H1 (cell line): ENCODE results near the gene UBASH3A. TPM values are rescaled to one million over a fixed set of nuclear protein-coding genes. Genes with fewer than 3 reads are reported as not detected.

Experiments
- CEBPB ChIP-seq: IDR thresholded peaks from 2 replicates; pipeline ENCODE4 v1.6.1; 2012; ENCODE audit warnings: low read depth, low read length
- KDM4A ChIP-seq: IDR thresholded peaks from one replicate; pipeline ENCODE4 v1.7.1; 2012; ENCODE audit warnings: low read depth, mild to moderate bottlenecking, moderate library complexity, low read length, inconsistent platforms; ENCODE audit not compliant: severe bottlenecking
- polyA plus RNA-seq, 7 experiments: library from polyadenylated mRNA; depleted of rRNA in 3 of 7; stranded (reverse) in 5 of 7; unstranded in 2 of 7; fragments of >200 nt in 5 of 7; fragments of 200-250 nt in 2 of 7; gene quantifications; 1 replicate in 5 of 7; 2 replicates in 1 of 7; 4 replicates in 1 of 7; pipeline versions ENCODE4 v1.2.1 to v1.2.3, GENCODE V29; 2011 to 2013; ENCODE audit warnings: missing spikeins in 2 of 7, mixed read lengths in 2 of 7
- total RNA-seq: library from RNA; stranded (reverse); fragmentation: NEBNext Ultra II Directional; extraction: Animal tissue kit (Norgen Biotek cat#: 25700); gene quantifications from 2 replicates; pipeline ENCODE4 v1.2.1, GENCODE V29; 2021
- TF ChIP-seq, protein P1 (sequence below): fragments of 300-600 bp; sonication (generic); IDR thresholded peaks from 2 replicates; pipeline ENCODE4 v1.7.1; 2012; ENCODE audit warnings: low read length, moderate library complexity, mild to moderate bottlenecking, inconsistent platforms; ENCODE audit not compliant: insufficient replicate concordance
- TF ChIP-seq, protein P2 (sequence below): IDR thresholded peaks from 2 replicates; pipeline ENCODE4 v1.6.1; 2012; ENCODE audit warnings: inconsistent platforms

UBASH3A gene
- total and polyA plus RNA-seq, 2 of the 8 experiments (the other 6 are each of a cell fraction or from before 2014, with no cell fraction given) = not detected

DNA sequence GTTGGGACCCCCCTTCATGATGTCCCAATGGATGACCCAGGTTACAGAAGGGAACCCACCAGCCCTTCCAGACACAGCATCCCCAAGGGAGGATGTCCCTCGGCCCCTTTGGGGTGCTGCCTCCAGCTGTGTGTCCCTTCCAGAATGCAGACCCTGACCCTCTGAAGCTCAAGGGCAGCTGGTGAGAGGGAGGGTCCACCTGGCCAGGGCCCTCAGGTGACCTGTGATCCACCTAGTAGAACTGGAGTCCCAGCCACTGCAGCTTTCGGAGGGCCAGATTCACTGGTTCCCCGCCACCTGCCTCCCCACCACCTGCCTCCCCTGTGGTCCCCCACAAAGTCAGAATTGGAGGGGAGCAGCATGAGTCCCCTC is 27.8 kb upstream of the UBASH3A start (continued):
- TF ChIP-seq, protein P1, sequence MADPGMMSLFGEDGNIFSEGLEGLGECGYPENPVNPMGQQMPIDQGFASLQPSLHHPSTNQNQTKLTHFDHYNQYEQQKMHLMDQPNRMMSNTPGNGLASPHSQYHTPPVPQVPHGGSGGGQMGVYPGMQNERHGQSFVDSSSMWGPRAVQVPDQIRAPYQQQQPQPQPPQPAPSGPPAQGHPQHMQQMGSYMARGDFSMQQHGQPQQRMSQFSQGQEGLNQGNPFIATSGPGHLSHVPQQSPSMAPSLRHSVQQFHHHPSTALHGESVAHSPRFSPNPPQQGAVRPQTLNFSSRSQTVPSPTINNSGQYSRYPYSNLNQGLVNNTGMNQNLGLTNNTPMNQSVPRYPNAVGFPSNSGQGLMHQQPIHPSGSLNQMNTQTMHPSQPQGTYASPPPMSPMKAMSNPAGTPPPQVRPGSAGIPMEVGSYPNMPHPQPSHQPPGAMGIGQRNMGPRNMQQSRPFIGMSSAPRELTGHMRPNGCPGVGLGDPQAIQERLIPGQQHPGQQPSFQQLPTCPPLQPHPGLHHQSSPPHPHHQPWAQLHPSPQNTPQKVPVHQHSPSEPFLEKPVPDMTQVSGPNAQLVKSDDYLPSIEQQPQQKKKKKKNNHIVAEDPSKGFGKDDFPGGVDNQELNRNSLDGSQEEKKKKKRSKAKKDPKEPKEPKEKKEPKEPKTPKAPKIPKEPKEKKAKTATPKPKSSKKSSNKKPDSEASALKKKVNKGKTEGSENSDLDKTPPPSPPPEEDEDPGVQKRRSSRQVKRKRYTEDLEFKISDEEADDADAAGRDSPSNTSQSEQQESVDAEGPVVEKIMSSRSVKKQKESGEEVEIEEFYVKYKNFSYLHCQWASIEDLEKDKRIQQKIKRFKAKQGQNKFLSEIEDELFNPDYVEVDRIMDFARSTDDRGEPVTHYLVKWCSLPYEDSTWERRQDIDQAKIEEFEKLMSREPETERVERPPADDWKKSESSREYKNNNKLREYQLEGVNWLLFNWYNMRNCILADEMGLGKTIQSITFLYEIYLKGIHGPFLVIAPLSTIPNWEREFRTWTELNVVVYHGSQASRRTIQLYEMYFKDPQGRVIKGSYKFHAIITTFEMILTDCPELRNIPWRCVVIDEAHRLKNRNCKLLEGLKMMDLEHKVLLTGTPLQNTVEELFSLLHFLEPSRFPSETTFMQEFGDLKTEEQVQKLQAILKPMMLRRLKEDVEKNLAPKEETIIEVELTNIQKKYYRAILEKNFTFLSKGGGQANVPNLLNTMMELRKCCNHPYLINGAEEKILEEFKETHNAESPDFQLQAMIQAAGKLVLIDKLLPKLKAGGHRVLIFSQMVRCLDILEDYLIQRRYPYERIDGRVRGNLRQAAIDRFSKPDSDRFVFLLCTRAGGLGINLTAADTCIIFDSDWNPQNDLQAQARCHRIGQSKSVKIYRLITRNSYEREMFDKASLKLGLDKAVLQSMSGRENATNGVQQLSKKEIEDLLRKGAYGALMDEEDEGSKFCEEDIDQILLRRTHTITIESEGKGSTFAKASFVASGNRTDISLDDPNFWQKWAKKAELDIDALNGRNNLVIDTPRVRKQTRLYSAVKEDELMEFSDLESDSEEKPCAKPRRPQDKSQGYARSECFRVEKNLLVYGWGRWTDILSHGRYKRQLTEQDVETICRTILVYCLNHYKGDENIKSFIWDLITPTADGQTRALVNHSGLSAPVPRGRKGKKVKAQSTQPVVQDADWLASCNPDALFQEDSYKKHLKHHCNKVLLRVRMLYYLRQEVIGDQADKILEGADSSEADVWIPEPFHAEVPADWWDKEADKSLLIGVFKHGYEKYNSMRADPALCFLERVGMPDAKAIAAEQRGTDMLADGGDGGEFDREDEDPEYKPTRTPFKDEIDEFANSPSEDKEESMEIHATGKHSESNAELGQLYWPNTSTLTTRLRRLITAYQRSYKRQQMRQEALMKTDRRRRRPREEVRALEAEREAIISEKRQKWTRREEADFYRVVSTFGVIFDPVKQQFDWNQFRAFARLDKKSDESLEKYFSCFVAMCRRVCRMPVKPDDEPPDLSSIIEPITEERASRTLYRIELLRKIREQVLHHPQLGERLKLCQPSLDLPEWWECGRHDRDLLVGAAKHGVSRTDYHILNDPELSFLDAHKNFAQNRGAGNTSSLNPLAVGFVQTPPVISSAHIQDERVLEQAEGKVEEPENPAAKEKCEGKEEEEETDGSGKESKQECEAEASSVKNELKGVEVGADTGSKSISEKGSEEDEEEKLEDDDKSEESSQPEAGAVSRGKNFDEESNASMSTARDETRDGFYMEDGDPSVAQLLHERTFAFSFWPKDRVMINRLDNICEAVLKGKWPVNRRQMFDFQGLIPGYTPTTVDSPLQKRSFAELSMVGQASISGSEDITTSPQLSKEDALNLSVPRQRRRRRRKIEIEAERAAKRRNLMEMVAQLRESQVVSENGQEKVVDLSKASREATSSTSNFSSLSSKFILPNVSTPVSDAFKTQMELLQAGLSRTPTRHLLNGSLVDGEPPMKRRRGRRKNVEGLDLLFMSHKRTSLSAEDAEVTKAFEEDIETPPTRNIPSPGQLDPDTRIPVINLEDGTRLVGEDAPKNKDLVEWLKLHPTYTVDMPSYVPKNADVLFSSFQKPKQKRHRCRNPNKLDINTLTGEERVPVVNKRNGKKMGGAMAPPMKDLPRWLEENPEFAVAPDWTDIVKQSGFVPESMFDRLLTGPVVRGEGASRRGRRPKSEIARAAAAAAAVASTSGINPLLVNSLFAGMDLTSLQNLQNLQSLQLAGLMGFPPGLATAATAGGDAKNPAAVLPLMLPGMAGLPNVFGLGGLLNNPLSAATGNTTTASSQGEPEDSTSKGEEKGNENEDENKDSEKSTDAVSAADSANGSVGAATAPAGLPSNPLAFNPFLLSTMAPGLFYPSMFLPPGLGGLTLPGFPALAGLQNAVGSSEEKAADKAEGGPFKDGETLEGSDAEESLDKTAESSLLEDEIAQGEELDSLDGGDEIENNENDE = no peak
- TF ChIP-seq KDM4A (no peak), CEBPB (no peak)
- TF ChIP-seq, protein P2, sequence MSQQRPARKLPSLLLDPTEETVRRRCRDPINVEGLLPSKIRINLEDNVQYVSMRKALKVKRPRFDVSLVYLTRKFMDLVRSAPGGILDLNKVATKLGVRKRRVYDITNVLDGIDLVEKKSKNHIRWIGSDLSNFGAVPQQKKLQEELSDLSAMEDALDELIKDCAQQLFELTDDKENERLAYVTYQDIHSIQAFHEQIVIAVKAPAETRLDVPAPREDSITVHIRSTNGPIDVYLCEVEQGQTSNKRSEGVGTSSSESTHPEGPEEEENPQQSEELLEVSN = no peak
- TF ChIP-seq, all 59 proteins: peak for 0
